ENCODE results near the gene GPR155. TPM values are rescaled to one million over a fixed set of nuclear protein-coding genes. Genes with fewer than 3 reads are reported as not detected.

GPR155 gene
- polyA plus RNA-seq, 1 donor (not counting 4 experiments of a cell fraction or from before 2014, with no cell fraction given) = 15.7 TPM

DNA sequence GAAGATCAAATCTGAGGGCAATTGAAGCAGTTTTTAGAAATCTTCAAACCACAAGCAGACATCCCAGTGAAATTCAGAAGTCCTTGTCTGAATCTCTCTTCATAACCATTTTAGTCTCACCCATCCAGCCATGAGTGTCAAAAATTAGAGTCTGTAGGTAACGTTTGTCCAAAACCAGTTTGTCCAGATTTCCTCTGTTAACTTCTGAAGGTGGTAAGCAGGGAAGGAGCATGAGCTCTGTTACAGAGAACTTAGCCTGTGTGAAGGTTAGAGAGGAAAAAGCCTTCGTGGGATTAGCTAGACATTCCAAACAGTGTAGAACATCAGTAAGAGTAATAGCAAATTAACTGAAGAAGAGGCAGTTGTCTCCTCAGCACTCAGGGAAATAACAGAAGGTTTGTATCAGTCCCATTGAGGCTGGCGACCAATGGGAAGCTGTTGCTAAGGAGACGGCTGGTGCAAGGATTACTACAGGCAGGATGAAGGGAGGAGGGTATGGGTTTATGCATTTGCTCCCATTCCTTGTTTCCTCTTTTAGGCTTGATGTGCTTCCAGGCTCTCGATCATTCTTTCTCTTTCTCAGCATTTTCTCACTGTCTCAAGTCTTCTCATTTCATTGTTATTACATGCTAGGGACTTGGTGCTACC lies 8.7 kb upstream of the GPR155 start:
- TF ChIP-seq CTCF (optimal IDR thresholded peaks at IDR 0.05 in 1 of 3, IDR thresholded peaks at IDR 0.05 in 1 of 3, conservative IDR thresholded peaks at IDR 0.05 in 1 of 3; ENCODE audit: extremely low read depth in 1 of 3, insufficient read depth in 2 of 3, low read length in 3 of 3) (no peak), EZH2 (IDR thresholded peaks at IDR 0.05; ENCODE audit: low read length) (no peak)
- Histone ChIP-seq H3K9ac (ENCODE audit: control insufficient read depth, extremely low read depth, insufficient read depth, low read length) (no peak overlapping the region), H3K4me3 (ENCODE audit: control insufficient read depth in 2 of 3, extremely low read depth in 1 of 3, insufficient read depth in 2 of 3, low read depth in 1 of 3, low read length in 3 of 3) (no peak overlapping the region), H3K9me3 (ENCODE audit: control insufficient read depth, low read depth, low read length) (no peaks in the 10 kb centered on the region), H3K36me3 (ENCODE audit: control insufficient read depth in 2 of 2, extremely low read depth in 1 of 2, insufficient read depth in 2 of 2, low read length in 2 of 2) (no peaks in the 10 kb centered on the region), H3K9me1 (ENCODE audit: control insufficient read depth, extremely low read depth, insufficient read depth, low read length) (no peaks in the 10 kb centered on the region), H4K20me1 (ENCODE audit: control insufficient read depth, extremely low read depth, insufficient read depth, low read length) (no peaks in the 10 kb centered on the region), H3K27ac (ENCODE audit: control insufficient read depth, insufficient read depth, low read length) (no peak overlapping the region), H3K4me2 (ENCODE audit: control insufficient read depth, extremely low read depth, insufficient read depth, low read depth, low read length) (no peak overlapping the region), H3K4me1 (ENCODE audit: control insufficient read depth, extremely low read depth, insufficient read depth, low read length) (no peaks in the 10 kb centered on the region), H3K79me2 (ENCODE audit: control insufficient read depth, insufficient read depth, low read length) (no peaks in the 10 kb centered on the region), H2AFZ (ENCODE audit: control insufficient read depth, low read length) (no peak overlapping the region), H3K27me3 (ENCODE audit: control insufficient read depth, extremely low read depth, insufficient read depth, low read length) (no peaks in the 10 kb centered on the region)
- DNase-seq (ENCODE audit: low read depth, low spot score) (no peak), FAIRE-seq (no peak)
- dilution Hi-C loops (cut with MboI; ENCODE audit: extremely low pct_ligation_motif_present, low sequenced_read_pairs) = no loop called here

GRCh38 chr2:174493549-174494331 lies 6.9 kb upstream of the GPR155 start:
- TF ChIP-seq CTCF (optimal IDR thresholded peaks at IDR 0.05 in 1 of 3, IDR thresholded peaks at IDR 0.05 in 1 of 3, conservative IDR thresholded peaks at IDR 0.05 in 1 of 3; ENCODE audit: extremely low read depth in 1 of 3, insufficient read depth in 2 of 3, low read length in 3 of 3) (no peak), EZH2 (IDR thresholded peaks at IDR 0.05; ENCODE audit: low read length) (no peak)
- H3K9me1 ChIP-seq (ENCODE audit: control insufficient read depth, extremely low read depth, insufficient read depth, low read length) = no peaks in the 10 kb centered on the region
- FAIRE-seq = no peak

More at GRCh38 chr2:174493549-174494331, 6.9 kb upstream of the GPR155 start:
- Histone ChIP-seq H3K27me3 (ENCODE audit: control insufficient read depth, extremely low read depth, insufficient read depth, low read length) (no peaks in the 10 kb centered on the region), H3K4me3 (ENCODE audit: control insufficient read depth in 2 of 3, extremely low read depth in 1 of 3, insufficient read depth in 2 of 3, low read depth in 1 of 3, low read length in 3 of 3) (no peak overlapping the region), H3K9ac (ENCODE audit: control insufficient read depth, extremely low read depth, insufficient read depth, low read length) (no peak overlapping the region), H3K79me2 (ENCODE audit: control insufficient read depth, insufficient read depth, low read length) (no peaks in the 10 kb centered on the region), H2AFZ (ENCODE audit: control insufficient read depth, low read length) (no peak overlapping the region), H3K36me3 (ENCODE audit: control insufficient read depth in 2 of 2, extremely low read depth in 1 of 2, insufficient read depth in 2 of 2, low read length in 2 of 2) (no peaks in the 10 kb centered on the region), H3K4me2 (ENCODE audit: control insufficient read depth, extremely low read depth, insufficient read depth, low read depth, low read length) (no peak overlapping the region), H3K9me3 (ENCODE audit: control insufficient read depth, low read depth, low read length) (no peaks in the 10 kb centered on the region), H3K27ac (ENCODE audit: control insufficient read depth, insufficient read depth, low read length) (no peak overlapping the region), H4K20me1 (ENCODE audit: control insufficient read depth, extremely low read depth, insufficient read depth, low read length) (no peaks in the 10 kb centered on the region), H3K4me1 (ENCODE audit: control insufficient read depth, extremely low read depth, insufficient read depth, low read length) (no peaks in the 10 kb centered on the region)
- no peak for DNase-seq (ENCODE audit: low read depth, low spot score)
- dilution Hi-C loops (cut with MboI; ENCODE audit: extremely low pct_ligation_motif_present, low sequenced_read_pairs) = no loop called here

Data from keratinocyte (primary cell).